Natural killer cell treated with Interleukin-12 subunit alpha and Interleukin-12 subunit beta and Interleukin-15 and Interleukin-18, amount 100 ng/mL, for 72 hours (primary cell): ENCODE results near the gene PCDHB16. TPM values are rescaled to one million over a fixed set of nuclear protein-coding genes. Genes with fewer than 3 reads are reported as not detected.
"Not testable (repeated sequence)": the region's sequence is repeated elsewhere in the genome, so short reads cannot be mapped to it uniquely, and the experiment has no call there.

Experiments used
- ATAC-seq, 2 donors: fragments of 150-1000 bp; cut with Tn5 transposase in 1 of 2; sonication (Bioruptor Pico), chemical (Tn5 transposase) in 1 of 2; 2 replicates each; pipeline ENCODE4 v1.10.0; 2021
- DNase-seq: peaks from one replicate; pipeline ENCODE4 v3.0.0; 2022; ENCODE audit warnings: low spot score
- H3K27ac Mint-ChIP-seq, 2 donors: 1 replicate in 1 of 2; 2 replicates in 1 of 2; pipeline ENCODE4 v1.8.0; 2022; ENCODE audit warnings: mixed read lengths in 2 of 2, mild to moderate bottlenecking in 1 of 2, moderate library complexity in 1 of 2
- H3K27me3 Mint-ChIP-seq, 2 donors: 1 replicate in 1 of 2; 2 replicates in 1 of 2; pipeline ENCODE4 v1.8.0; 2022; ENCODE audit warnings: mixed read lengths in 2 of 2
- H3K36me3 Mint-ChIP-seq: one replicate; pipeline ENCODE4 v1.8.0; 2022; ENCODE audit warnings: mixed read lengths
- H3K4me1 Mint-ChIP-seq, 2 donors: 1 replicate in 1 of 2; 2 replicates in 1 of 2; pipeline ENCODE4 v1.8.0; 2022; ENCODE audit warnings: low read depth in 2 of 2, mixed read lengths in 2 of 2, mild to moderate bottlenecking in 1 of 2
- H3K4me3 Mint-ChIP-seq: one replicate; pipeline ENCODE4 v1.8.0; 2022; ENCODE audit warnings: mixed read lengths
- H3K9me3 Mint-ChIP-seq: 2 replicates; pipeline ENCODE4 v1.8.0; 2022; ENCODE audit warnings: mixed read lengths
- total RNA-seq, 2 donors: library from RNA; stranded (reverse); gene quantifications; one replicate each; pipeline ENCODE4 v1.2.3, GENCODE V29; 2022

PCDHB16 gene
- total RNA-seq, 2 donors from 2014 or later, result not detected

- H3K4me3 Mint-ChIP-seq, H3K4me1 Mint-ChIP-seq, ATAC-seq, H3K9me3 Mint-ChIP-seq, DNase-seq, H3K27ac Mint-ChIP-seq: not testable (repeated sequence)
- Mint-ChIP-seq H3K27me3 (peaks cover 11 to 37% of the 10 kb centered on the region in 2 donors), H3K36me3 (peaks cover 26% of the 10 kb centered on the region)
Observed at GRCh38 chr5:141194332-141194731, 12.1 kb downstream of the PCDHB16 start.

DNA sequence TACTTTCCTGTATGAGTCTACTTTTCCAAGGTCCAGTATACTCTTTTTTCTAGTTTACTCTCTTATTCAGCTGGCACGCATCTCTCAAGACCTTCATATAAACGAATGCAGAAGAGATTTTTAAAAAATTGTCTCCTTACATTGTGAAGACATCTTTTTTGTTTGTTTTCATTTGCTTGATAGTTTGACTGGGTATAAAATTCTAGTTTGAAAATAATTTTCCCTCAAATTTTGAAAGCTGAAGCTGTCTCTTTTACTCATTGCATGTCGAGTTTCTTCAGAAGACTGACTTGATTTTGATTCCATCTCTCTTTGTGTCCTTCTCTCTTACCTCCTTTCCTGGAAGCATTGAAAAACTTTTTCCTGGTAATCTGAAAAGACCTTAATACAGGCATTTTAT, 14.2 kb downstream of the PCDHB16 start:
- Mint-ChIP-seq H3K4me1 (no peaks in the 10 kb centered on the region), H3K27ac (no peak overlapping the region), H3K27me3 (peaks cover 12 to 38% of the 10 kb centered on the region in 2 donors), H3K9me3 (peaks cover 10% of the 10 kb centered on the region), H3K4me3 (no peak overlapping the region), H3K36me3 (peaks cover 27% of the 10 kb centered on the region)
- ATAC-seq (no peak), DNase-seq (no peak)

DNA sequence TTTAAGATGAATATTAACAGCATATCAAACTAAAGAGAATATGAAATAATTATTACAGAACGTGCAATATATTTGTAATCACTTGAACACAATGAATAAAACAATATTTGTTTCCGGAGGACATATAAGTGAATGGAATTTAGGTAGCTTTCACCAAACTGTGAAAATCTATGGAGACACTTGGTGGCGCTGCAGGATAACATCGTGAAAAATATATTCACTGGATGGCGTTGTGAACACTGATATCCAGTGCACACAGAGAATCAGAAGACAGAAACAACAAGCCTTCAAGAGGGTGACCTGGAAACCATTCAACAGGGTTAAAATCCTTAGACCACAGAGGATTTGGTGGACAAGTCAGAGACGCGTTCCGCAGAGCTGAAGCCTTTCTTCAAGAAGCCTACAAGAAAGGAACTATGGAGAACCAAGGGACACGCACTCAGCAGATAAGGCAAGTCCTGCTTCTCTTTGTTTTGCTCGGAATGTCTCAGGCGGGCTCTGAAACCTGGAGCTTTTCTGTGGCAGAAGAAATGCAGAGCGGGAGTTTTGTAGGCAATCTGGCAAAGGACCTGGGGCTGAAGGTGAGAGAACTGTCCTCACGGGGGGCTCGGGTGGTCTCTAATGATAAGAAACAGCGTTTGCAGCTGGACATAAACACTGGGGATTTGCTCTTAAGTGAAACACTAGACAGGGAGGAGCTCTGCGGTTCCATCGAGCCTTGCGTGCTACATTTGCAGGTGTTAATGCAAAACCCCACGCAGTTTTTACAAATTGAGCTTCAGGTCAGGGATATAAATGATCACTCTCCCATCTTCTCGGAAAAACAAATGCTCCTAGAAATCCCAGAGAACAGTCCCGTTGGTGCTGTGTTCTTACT, 17.4 kb downstream of the PCDHB16 start, which contains the start of gene PCDHB11:
TSS of gene PCDHB11 (plus strand) at position 269 of the 877 bp plus-strand sequence. CDS start at position 417, 148 bp downstream.
- DNase-seq, result no peak
- Mint-ChIP-seq H3K27ac (no peak within 1 kb of the TSS), H3K27me3 (peaks cover 5 to 27% of the 10 kb centered on the region in 2 donors), H3K9me3 (peaks cover 10% of the 10 kb centered on the region), H3K4me1 (no peaks in the 10 kb centered on the region), H3K36me3 (peaks cover 23% of the 10 kb centered on the region), H3K4me3 (no peak within 1 kb of the TSS)
- ATAC-seq, result no peak

- H3K27me3 Mint-ChIP-seq, result peaks cover 5 to 27% of the 10 kb centered on the region in 2 donors
Observed at GRCh38 chr5:141201126-141201525, 18.9 kb downstream of the PCDHB16 start.

GRCh38 chr5:141201646-141202045, 19.5 kb downstream of the PCDHB16 start:
- H3K9me3 Mint-ChIP-seq, H3K4me1 Mint-ChIP-seq, H3K4me3 Mint-ChIP-seq, ATAC-seq, DNase-seq, H3K27ac Mint-ChIP-seq: not testable (repeated sequence)
- Mint-ChIP-seq H3K27me3 (peaks cover 5 to 24% of the 10 kb centered on the region in 2 donors), H3K36me3 (peaks cover 16% of the 10 kb centered on the region)

More at GRCh38 chr5:141201126-141201525, 18.9 kb downstream of the PCDHB16 start:
- not testable (repeated sequence) for H3K4me3 Mint-ChIP-seq, DNase-seq, H3K4me1 Mint-ChIP-seq, H3K27ac Mint-ChIP-seq, ATAC-seq, H3K9me3 Mint-ChIP-seq
- peaks cover 22% of the 10 kb centered on the region for H3K36me3 Mint-ChIP-seq

DNA sequence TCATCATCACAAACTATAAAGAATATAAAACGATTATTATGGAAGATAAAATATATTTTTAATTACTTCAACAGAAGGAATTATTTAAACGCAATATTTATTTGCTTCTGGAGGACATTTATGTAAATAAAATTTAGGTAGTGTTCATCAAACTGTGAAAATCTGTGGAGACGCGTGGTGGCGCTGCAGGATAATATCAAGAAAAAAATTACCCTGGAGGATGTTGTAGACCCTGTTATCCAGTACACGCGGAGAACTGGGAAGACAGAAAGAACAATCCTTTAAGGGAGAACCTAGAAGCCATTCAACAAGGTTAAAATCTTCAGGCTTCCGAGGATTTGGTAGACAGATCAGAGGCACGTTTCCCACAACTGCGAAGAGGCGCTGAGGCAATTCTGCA, 26.3 kb downstream of the PCDHB16 start, which contains the start of gene PCDHB12:
TSS of gene PCDHB12 (plus strand) at position 242 of the 400 bp plus-strand sequence. CDS start 189 bp downstream, outside the sequence.
- H3K36me3 Mint-ChIP-seq, result no peaks in the 10 kb centered on the region
- no peak for ATAC-seq
- no peak within 1 kb of the TSS for H3K4me3 Mint-ChIP-seq
- no peak for DNase-seq
- no peaks in the 10 kb centered on the region for H3K9me3 Mint-ChIP-seq
- H3K27ac Mint-ChIP-seq, result no peak within 1 kb of the TSS
- H3K4me1 Mint-ChIP-seq, result no peaks in the 10 kb centered on the region
- peaks cover 14 to 37% of the 10 kb centered on the region in 2 donors for H3K27me3 Mint-ChIP-seq

GRCh38 chr5:141210281-141210680, 28.1 kb downstream of the PCDHB16 start:
- not testable (repeated sequence) for H3K36me3 Mint-ChIP-seq, H3K27ac Mint-ChIP-seq, ATAC-seq, H3K9me3 Mint-ChIP-seq, H3K4me1 Mint-ChIP-seq, H3K4me3 Mint-ChIP-seq, DNase-seq
- peaks cover 17 to 37% of the 10 kb centered on the region in 2 donors for H3K27me3 Mint-ChIP-seq

- H3K4me1 Mint-ChIP-seq, DNase-seq, H3K4me3 Mint-ChIP-seq, H3K36me3 Mint-ChIP-seq, H3K27ac Mint-ChIP-seq, ATAC-seq, H3K9me3 Mint-ChIP-seq: not testable (repeated sequence)
- peaks cover 17 to 37% of the 10 kb centered on the region in 2 donors for H3K27me3 Mint-ChIP-seq
Observed at GRCh38 chr5:141210849-141211248, 28.7 kb downstream of the PCDHB16 start.

- DNase-seq, ATAC-seq, H3K4me3 Mint-ChIP-seq, H3K9me3 Mint-ChIP-seq, H3K27ac Mint-ChIP-seq, H3K4me1 Mint-ChIP-seq: not testable (repeated sequence)
- H3K36me3 Mint-ChIP-seq, result peaks cover 11% of the 10 kb centered on the region
- H3K27me3 Mint-ChIP-seq, result peaks cover 15 to 26% of the 10 kb centered on the region in 2 donors
Observed at GRCh38 chr5:141213656-141214339, 31.6 kb downstream of the PCDHB16 start, which contains the start of gene PCDHB13. PCDHB13 (plus strand) TSS chr5:141213919; CDS start chr5:141214124, 205 bp downstream.

GRCh38 chr5:141214583-141214982, 32.4 kb downstream of the PCDHB16 start:
- H3K27ac Mint-ChIP-seq, DNase-seq, H3K4me1 Mint-ChIP-seq, H3K4me3 Mint-ChIP-seq, H3K9me3 Mint-ChIP-seq, ATAC-seq: not testable (repeated sequence)
- Mint-ChIP-seq H3K27me3 (peaks cover 14 to 22% of the 10 kb centered on the region in 2 donors), H3K36me3 (peaks cover 11% of the 10 kb centered on the region)

- not testable (repeated sequence) for ATAC-seq, H3K9me3 Mint-ChIP-seq, H3K27ac Mint-ChIP-seq, H3K4me1 Mint-ChIP-seq, H3K4me3 Mint-ChIP-seq, DNase-seq
- peaks cover 14 to 31% of the 10 kb centered on the region in 2 donors for H3K27me3 Mint-ChIP-seq
- peaks cover 18% of the 10 kb centered on the region for H3K36me3 Mint-ChIP-seq
Observed at GRCh38 chr5:141215504-141215903, 33.3 kb downstream of the PCDHB16 start.

DNA sequence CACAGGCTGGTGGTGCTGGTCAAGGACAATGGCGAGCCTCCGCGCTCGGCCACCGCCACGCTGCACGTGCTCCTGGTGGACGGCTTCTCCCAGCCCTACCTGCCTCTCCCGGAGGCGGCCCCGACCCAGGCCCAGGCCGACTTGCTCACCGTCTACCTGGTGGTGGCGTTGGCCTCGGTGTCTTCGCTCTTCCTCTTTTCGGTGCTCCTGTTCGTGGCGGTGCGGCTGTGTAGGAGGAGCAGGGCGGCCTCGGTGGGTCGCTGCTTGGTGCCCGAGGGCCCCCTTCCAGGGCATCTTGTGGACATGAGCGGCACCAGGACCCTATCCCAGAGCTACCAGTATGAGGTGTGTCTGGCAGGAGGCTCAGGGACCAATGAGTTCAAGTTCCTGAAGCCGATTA, 33.8 kb downstream of the PCDHB16 start:
- H3K27ac Mint-ChIP-seq, H3K9me3 Mint-ChIP-seq, DNase-seq, H3K4me1 Mint-ChIP-seq, ATAC-seq, H3K4me3 Mint-ChIP-seq: not testable (repeated sequence)
- Mint-ChIP-seq H3K27me3 (peaks cover 11 to 34% of the 10 kb centered on the region in 2 donors), H3K36me3 (peaks cover 18% of the 10 kb centered on the region)

GRCh38 chr5:141223112-141223783, 41.1 kb downstream of the PCDHB16 start, which contains the start of gene PCDHB14:
PCDHB14 (plus strand) TSS chr5:141223343; CDS start chr5:141223506, 163 bp downstream.
- Mint-ChIP-seq H3K27me3 (peaks cover 12 to 35% of the 10 kb centered on the region in 2 donors), H3K4me3 (no peak within 1 kb of the TSS)
- DNase-seq, result no peak

More at GRCh38 chr5:141223112-141223783, 41.1 kb downstream of the PCDHB16 start, which contains the start of gene PCDHB14:
- Mint-ChIP-seq H3K36me3 (peaks cover 11% of the 10 kb centered on the region), H3K4me1 (no peaks in the 10 kb centered on the region), H3K27ac (no peak within 1 kb of the TSS), H3K9me3 (peaks cover 4% of the 10 kb centered on the region)
- ATAC-seq, result no peak
